Measurements from ENCODE around the gene ABCA2. TPM values are rescaled to one million over a fixed set of nuclear protein-coding genes. Genes with fewer than 3 reads are reported as not detected.

The ABCA2 gene
- total and polyA plus RNA-seq, 12 donors, result 16.0 to 46.7 (median 28.1) TPM

DNA sequence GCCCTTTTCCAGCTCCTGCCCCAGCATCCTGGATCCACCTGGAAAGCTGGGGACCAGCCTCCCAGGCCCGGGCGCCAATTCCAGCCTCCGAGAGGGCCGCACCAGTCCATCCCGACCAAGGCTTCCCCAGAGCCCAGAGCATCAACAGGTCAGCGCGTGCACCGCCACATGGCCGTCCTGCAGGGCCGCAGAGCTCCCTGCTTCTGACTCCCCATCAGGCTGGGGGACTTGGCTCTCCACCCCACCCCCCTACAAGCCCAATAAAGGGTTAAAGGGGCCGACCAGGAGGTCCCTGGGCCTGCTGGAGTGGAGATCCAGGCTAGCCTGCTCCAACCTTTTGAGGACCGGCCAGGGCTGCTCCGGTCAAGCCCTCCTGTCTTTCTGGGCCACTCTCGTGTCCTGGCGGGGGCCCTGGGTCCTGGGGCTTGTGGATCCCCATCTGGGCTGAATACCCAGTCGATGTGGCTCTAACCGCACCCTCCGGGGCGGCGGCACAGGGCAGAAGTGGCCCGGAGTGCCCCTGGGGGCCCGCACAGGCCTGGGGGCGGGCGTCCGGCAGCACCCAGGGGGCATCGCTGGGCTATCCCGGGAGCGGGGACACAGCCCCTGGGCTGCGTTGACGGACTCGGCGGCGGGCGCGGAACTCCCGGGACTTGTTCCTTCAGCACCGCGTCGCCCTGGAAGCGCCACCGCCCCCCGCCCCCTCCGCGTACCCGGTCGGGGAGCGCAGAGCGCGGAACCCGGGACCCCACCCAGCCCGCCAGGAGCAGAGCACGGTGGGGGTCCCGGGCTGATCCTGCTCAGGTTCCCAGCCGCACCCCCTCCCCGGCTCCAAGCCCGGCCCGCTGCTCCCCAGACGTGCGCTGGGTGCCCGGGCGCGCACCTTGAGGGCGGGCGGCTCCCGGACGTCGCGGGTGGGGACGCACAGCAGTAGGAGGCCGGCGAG lies 25.2 kb upstream of the ABCA2 start:
- H3K4me3 ChIP-seq, result peak overlapping the region in 9 of 10 donors; percentile 35 to 55 (median 44)
- ATAC-seq (no peak), DNase-seq (peak in 1 of 2 donors; percentile 15)
- H3K27me3 ChIP-seq, result peaks cover 6 to 73% (median 51%) of the 10 kb centered on the region in 7 donors
- WGBS, 2 donors, result 13 to 16% methylated on average over 54 to 71 of the region's 71 CpGs
- intact Hi-C loops (cut with DNase I), result no loop called here
- H3K27ac ChIP-seq, result peak overlapping the region in 5 of 10 donors; percentile 78 to 93 (median 85)
- TF ChIP-seq, protein P1, sequence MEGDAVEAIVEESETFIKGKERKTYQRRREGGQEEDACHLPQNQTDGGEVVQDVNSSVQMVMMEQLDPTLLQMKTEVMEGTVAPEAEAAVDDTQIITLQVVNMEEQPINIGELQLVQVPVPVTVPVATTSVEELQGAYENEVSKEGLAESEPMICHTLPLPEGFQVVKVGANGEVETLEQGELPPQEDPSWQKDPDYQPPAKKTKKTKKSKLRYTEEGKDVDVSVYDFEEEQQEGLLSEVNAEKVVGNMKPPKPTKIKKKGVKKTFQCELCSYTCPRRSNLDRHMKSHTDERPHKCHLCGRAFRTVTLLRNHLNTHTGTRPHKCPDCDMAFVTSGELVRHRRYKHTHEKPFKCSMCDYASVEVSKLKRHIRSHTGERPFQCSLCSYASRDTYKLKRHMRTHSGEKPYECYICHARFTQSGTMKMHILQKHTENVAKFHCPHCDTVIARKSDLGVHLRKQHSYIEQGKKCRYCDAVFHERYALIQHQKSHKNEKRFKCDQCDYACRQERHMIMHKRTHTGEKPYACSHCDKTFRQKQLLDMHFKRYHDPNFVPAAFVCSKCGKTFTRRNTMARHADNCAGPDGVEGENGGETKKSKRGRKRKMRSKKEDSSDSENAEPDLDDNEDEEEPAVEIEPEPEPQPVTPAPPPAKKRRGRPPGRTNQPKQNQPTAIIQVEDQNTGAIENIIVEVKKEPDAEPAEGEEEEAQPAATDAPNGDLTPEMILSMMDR (IDR thresholded peaks at IDR 0.05), result no peak
- H3K36me3 ChIP-seq, result no peaks in the 10 kb centered on the region
- peaks cover 30 to 53% (median 44%) of the 10 kb centered on the region in 9 donors for H3K4me1 ChIP-seq
- no peaks in the 10 kb centered on the region for H3K9me3 ChIP-seq

DNA sequence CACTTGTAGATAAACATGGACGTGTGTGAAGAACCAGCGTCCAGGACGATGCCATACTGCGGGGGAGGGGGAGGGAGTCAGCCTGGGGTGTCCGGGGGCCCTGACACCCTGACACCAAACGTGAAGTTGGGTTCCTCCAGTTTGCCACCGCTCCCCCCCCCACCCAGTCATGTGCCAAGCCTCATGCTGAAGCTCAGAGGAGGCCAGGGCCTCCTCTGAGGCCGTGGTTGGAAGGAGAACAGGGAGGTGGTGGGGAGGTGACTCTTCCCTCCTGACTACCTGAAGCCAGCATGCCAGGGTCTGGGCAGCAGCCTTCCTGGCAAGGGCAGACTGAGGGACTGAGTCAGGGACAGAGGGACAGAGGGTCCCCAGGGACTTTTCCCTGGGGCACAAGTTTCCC lies 24.3 kb upstream of the ABCA2 start:
- 70 to 73% methylated on average over 7 to 8 of the region's 8 CpGs for WGBS, 2 donors
- peaks cover 30 to 53% (median 44%) of the 10 kb centered on the region in 9 donors for H3K4me1 ChIP-seq
- TF ChIP-seq, protein P1 (IDR thresholded peaks at IDR 0.05), result no peak

DNA sequence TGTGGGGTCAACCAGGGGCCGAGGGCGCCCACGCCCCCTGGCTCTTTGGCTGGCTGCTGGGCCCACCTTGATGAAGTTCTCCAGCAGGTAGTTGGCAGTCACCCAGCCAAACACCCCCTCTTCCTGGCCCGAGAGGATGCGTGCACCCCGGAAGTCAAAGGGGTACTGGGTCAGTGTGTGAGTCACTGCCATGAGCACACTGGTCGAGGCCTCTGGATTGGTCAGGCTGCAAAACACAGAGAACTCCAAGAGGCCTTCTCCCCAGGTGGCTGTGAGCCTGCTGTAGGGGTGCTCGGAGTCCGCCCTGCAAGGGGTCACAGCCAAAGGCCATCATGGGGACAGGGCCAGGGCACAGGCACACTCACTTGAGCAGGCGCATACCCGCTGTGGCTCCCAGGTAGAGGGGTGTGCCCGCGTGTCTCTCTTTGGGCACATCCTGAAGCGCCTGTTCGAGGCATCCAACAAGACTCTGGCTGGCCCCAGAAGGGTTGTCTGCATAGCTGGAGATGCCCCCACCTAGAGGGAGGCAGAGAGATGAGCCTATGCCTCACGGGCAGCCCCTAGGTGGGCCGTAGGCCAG lies 23.2 kb upstream of the ABCA2 start:
- TF ChIP-seq, protein P1 (IDR thresholded peaks at IDR 0.05), result no peak
- Histone ChIP-seq H3K4me1 (peaks cover 32 to 52% (median 44%) of the 10 kb centered on the region in 9 donors), H3K27me3 (peaks cover 6 to 93% (median 65%) of the 10 kb centered on the region in 7 donors), H3K4me3 (no peak overlapping the region), H3K36me3 (no peaks in the 10 kb centered on the region), H3K9me3 (no peaks in the 10 kb centered on the region), H3K27ac (no peak overlapping the region)
- ATAC-seq (no peak), DNase-seq (no peak)
- intact Hi-C loops (cut with DNase I), result no loop called here
- 95 to 96% methylated on average over 17 of the region's 17 CpGs for WGBS, 2 donors

More for the DNA sequence above, 24.3 kb upstream of the ABCA2 start:
- H3K27me3 ChIP-seq, result peaks cover 6 to 83% (median 59%) of the 10 kb centered on the region in 7 donors
- H3K4me3 ChIP-seq, result no peak overlapping the region
- H3K36me3 ChIP-seq, result no peaks in the 10 kb centered on the region
- H3K9me3 ChIP-seq, result no peaks in the 10 kb centered on the region
- no peak for ATAC-seq
- H3K27ac ChIP-seq, result no peak overlapping the region
- intact Hi-C loops (cut with DNase I), result no loop called here
- DNase-seq, result no peak

DNA sequence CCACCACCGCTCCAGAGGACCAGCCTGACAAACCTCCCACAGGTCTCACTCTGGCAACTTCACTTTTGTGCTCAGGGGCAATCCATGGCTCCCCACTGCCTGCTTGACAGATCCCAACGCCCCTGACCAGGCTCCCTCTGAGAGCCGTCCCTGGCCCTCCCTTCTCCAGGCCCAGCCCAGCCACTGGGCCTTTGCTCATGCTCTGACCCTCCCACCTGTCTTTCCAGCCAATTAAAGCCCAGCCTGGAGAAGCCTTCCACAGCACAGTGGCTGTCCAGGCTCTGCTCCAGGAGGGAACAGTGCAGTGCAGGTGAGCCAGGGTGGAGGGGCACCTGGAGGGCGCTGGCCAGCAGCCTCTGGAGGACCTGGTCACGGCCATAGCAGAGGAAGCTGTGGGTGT lies 22.5 kb upstream of the ABCA2 start:
- TF ChIP-seq, protein P1 (IDR thresholded peaks at IDR 0.05), result no peak
- 88 to 93% methylated on average over 5 of the region's 5 CpGs for WGBS, 2 donors
- intact Hi-C loops (cut with DNase I), result no loop called here
- Histone ChIP-seq H3K4me1 (peaks cover 27 to 48% (median 41%) of the 10 kb centered on the region in 9 donors), H3K9me3 (no peaks in the 10 kb centered on the region), H3K27me3 (peaks cover 6 to 98% (median 65%) of the 10 kb centered on the region in 7 donors), H3K4me3 (no peak overlapping the region), H3K36me3 (no peaks in the 10 kb centered on the region), H3K27ac (no peak overlapping the region)
- DNase-seq, result no peak
- no peak for ATAC-seq
